SK-N-SH (cell line): ENCODE data around the gene CDC123. TPM values are rescaled to one million over a fixed set of nuclear protein-coding genes. Genes with fewer than 3 reads are reported as not detected.

Experiments used
- CTCF ChIA-PET: fragments of 300-600, 350-600 bp; formaldehyde crosslinking; extraction: SDS; loops from one replicate; lab custom pipeline; 2021; lab: Yijun Ruan, JAX
- POLR2A ChIA-PET: fragments of 350-600 bp; sonication (Branson Sonifier 250); formaldehyde crosslinking; extraction: SDS; loops from one replicate; lab custom pipeline; 2020; ENCODE audit warnings: antibody characterized with exemption, inconsistent platforms; lab: Yijun Ruan, JAX
- DNase-seq: peaks from one replicate; pipeline ENCODE4 v3.0.0; 2012
- H2AFZ ChIP-seq: fragments of 200-600 bp; sonication (generic); 2 replicates; pipeline ENCODE4 v1.8.1; 2016; ENCODE audit warnings: antibody characterized with exemption, mild to moderate bottlenecking, low read depth
- H3F3A ChIP-seq: fragments of 200-600 bp; sonication (generic); replicated peaks from 2 replicates; pipeline ENCODE3; 2016; ENCODE audit warnings: antibody characterized with exemption, mild to moderate bottlenecking; ENCODE audit not compliant: insufficient read depth
- H3K27ac ChIP-seq, 2 experiments: fragments of 200-500 bp in 1 of 2; fragments of 200-600 bp in 1 of 2; sonication (Bioruptor generic) in 1 of 2; sonication (generic), shearing (Covaris generic) in 1 of 2; 2 replicates each; pipeline versions ENCODE4 v1.5.1 to v1.6.1; 2014 to 2016; ENCODE audit warnings: low read depth in 2 of 2, inconsistent platforms in 1 of 2, low read length in 1 of 2, mild to moderate bottlenecking in 1 of 2, mixed read lengths in 1 of 2
- H3K27me3 ChIP-seq: fragments of 200-600 bp; sonication (generic), shearing (Covaris generic); 2 replicates; pipeline ENCODE4 v1.6.1; 2016; ENCODE audit warnings: mixed run types; ENCODE audit not compliant: insufficient read depth
- H3K36me3 ChIP-seq, 2 experiments: fragments of 200-500 bp in 1 of 2; fragments of 200-600 bp in 1 of 2; sonication (Bioruptor generic) in 1 of 2; sonication (generic) in 1 of 2; replicated peaks in 1 of 2; 2 replicates each; pipeline versions ENCODE3 to v1.5.1; 2014 to 2016; ENCODE audit warnings: low read length in 1 of 2, mild to moderate bottlenecking in 1 of 2; ENCODE audit not compliant: insufficient read depth in 2 of 2, control insufficient read depth in 1 of 2
- H3K4me1 ChIP-seq, 2 experiments: fragments of 200-500 bp in 1 of 2; fragments of 200-600 bp in 1 of 2; sonication (Bioruptor generic) in 1 of 2; sonication (generic), shearing (Covaris generic) in 1 of 2; 2 replicates each; pipeline versions ENCODE4 v1.5.1 to v1.6.1; 2014 to 2016; ENCODE audit warnings: low read depth in 1 of 2, low read length in 1 of 2, mixed run types in 1 of 2; ENCODE audit not compliant: insufficient read depth in 2 of 2, control insufficient read depth in 1 of 2
- H3K4me2 ChIP-seq: fragments of 200-600 bp; sonication (generic), shearing (Covaris generic); 2 replicates; pipeline ENCODE4 v1.6.1; 2017; ENCODE audit warnings: mixed run types
- H3K4me3 ChIP-seq, 2 experiments: fragments of 200-500 bp in 1 of 2; fragments of 200-600 bp in 1 of 2; sonication (Bioruptor generic) in 1 of 2; sonication (generic), shearing (Covaris generic) in 1 of 2; 2 replicates each; pipeline versions ENCODE4 v1.5.1 to v1.8.1; 2014 to 2016; ENCODE audit warnings: low read depth in 2 of 2, inconsistent platforms in 1 of 2, low read length in 1 of 2, mild to moderate bottlenecking in 1 of 2, mixed read lengths in 1 of 2, moderate library complexity in 1 of 2
- H3K79me2 ChIP-seq: fragments of 200-600 bp; sonication (generic); 2 replicates; pipeline ENCODE4 v1.8.1; 2017; ENCODE audit warnings: mild to moderate bottlenecking; ENCODE audit not compliant: insufficient read depth
- H3K9ac ChIP-seq: fragments of 200-600 bp; sonication (generic); 2 replicates; pipeline ENCODE4 v1.6.1; 2017; ENCODE audit warnings: mixed run types
- H3K9me2 ChIP-seq: fragments of 200-600 bp; sonication (generic); 2 replicates; pipeline ENCODE4 v1.6.1; 2017; ENCODE audit warnings: mixed run types
- H3K9me3 ChIP-seq: fragments of 200-600 bp; sonication (generic); 2 replicates; pipeline ENCODE4 v1.6.1; 2017; ENCODE audit warnings: mixed run types, mild to moderate bottlenecking, moderate library complexity
- H4K20me1 ChIP-seq: fragments of 200-600 bp; sonication (generic); 2 replicates; pipeline ENCODE4 v1.6.1; 2017; ENCODE audit warnings: mild to moderate bottlenecking, mixed run types; ENCODE audit not compliant: insufficient read depth
- ELF1 ChIP-seq: IDR thresholded peaks from 2 replicates; pipeline ENCODE4 v1.4.0; 2012
- EP300 ChIP-seq, 2 experiments: IDR thresholded peaks; 2 replicates each; pipeline versions ENCODE4 v1.4.0 to v1.6.1; 2012; ENCODE audit warnings: borderline replicate concordance in 1 of 2, low read depth in 1 of 2, low read length in 1 of 2
- EZH2phosphoT487 ChIP-seq: fragments of 200-600 bp; sonication (generic); IDR thresholded peaks from 2 replicates; pipeline ENCODE4 v1.6.1; 2017; ENCODE audit warnings: low read depth, mixed run types, mild to moderate bottlenecking, antibody characterized with exemption, moderate library complexity, borderline replicate concordance
- FOSL2 ChIP-seq: IDR thresholded peaks from 2 replicates; pipeline ENCODE4 v1.4.0; 2012; ENCODE audit warnings: low read depth, mild to moderate bottlenecking, moderate library complexity, borderline replicate concordance
- FOXM1 ChIP-seq: IDR thresholded peaks from 2 replicates; pipeline ENCODE4 v1.4.0; 2012; ENCODE audit warnings: low read depth, mild to moderate bottlenecking
- GABPA ChIP-seq: IDR thresholded peaks from 2 replicates; pipeline ENCODE4 v1.4.0; 2012; ENCODE audit warnings: low read depth, mild to moderate bottlenecking
- GATA2 ChIP-seq: sonication (generic); formaldehyde crosslinking; IDR thresholded peaks from 2 replicates; pipeline ENCODE4 v1.5.0; 2020; ENCODE audit warnings: mild to moderate bottlenecking, missing genetic modification reagents
- JUND ChIP-seq: IDR thresholded peaks from 2 replicates; pipeline ENCODE4 v1.4.0; 2012
- MEF2A ChIP-seq: IDR thresholded peaks from 2 replicates; pipeline ENCODE4 v1.4.0; 2012; ENCODE audit warnings: low read depth, borderline replicate concordance
- NFIC ChIP-seq: IDR thresholded peaks from 2 replicates; pipeline ENCODE4 v1.4.0; 2012; ENCODE audit warnings: borderline replicate concordance
- NRF1 ChIP-seq: IDR thresholded peaks from 2 replicates; pipeline ENCODE4 v1.6.1; 2012; ENCODE audit warnings: low read depth, mild to moderate bottlenecking, low read length
- POLR2AphosphoS5 ChIP-seq: IDR thresholded peaks from 2 replicates; pipeline ENCODE4 v1.6.1; 2012; ENCODE audit warnings: low read depth, low read length
- RAD21 ChIP-seq: IDR thresholded peaks from 2 replicates; pipeline ENCODE4 v1.6.1; 2012; ENCODE audit warnings: mild to moderate bottlenecking, low read length
- RCOR1 ChIP-seq: fragments of 150-350 bp; IDR thresholded peaks from 2 replicates; pipeline ENCODE4 v1.6.1; 2017; ENCODE audit warnings: antibody characterized with exemption, low read length
- RFX5 ChIP-seq: IDR thresholded peaks from 2 replicates; pipeline ENCODE4 v1.6.1; 2012; ENCODE audit warnings: mild to moderate bottlenecking, improper control_type of control experiment, low read length
- YY1 ChIP-seq: IDR thresholded peaks from 2 replicates; pipeline ENCODE4 v1.4.0; 2012; ENCODE audit warnings: low read depth, mild to moderate bottlenecking
- WGBS: methylation state at CpG from one replicate; pipeline ENCODE4 v1.1.6; 2017; ENCODE audit warnings: low lambda C conversion rate; 5-methylcytosine and 5-hydroxymethylcytosine counted together
- polyA plus RNA-seq, 3 experiments: library from polyadenylated mRNA; depleted of rRNA; stranded (reverse); fragments of >200 nt; gene quantifications; 2 replicates each; pipeline ENCODE4 v1.2.3, GENCODE V29; 2012
- TF ChIP-seq, protein P1 (sequence below): fragments of 200-600 bp; sonication (generic); IDR thresholded peaks from 2 replicates; pipeline ENCODE4 v1.6.1; 2017; ENCODE audit warnings: antibody characterized with exemption, mild to moderate bottlenecking, moderate library complexity
- TF ChIP-seq, protein P2 (sequence below): IDR thresholded peaks from 2 replicates; pipeline ENCODE4 v1.4.0; 2012; ENCODE audit warnings: low read depth
- TF ChIP-seq, protein P3 (sequence below): IDR thresholded peaks from 2 replicates; pipeline ENCODE4; 2012
- TF ChIP-seq, protein P4 (sequence below): fragments of 150-350 bp; IDR thresholded peaks from 2 replicates; pipeline ENCODE4 v1.6.1; 2017; ENCODE audit warnings: antibody characterized with exemption, low read length, low read depth, borderline replicate concordance
- TF ChIP-seq, protein P5 (sequence below): IDR thresholded peaks from 2 replicates; pipeline ENCODE4 v1.4.0; 2012; ENCODE audit warnings: low read depth, borderline replicate concordance

Gene CDC123
- polyA plus RNA-seq, 1 of the 3 experiments (the other 2 are of a cell fraction), result 139 TPM

DNA sequence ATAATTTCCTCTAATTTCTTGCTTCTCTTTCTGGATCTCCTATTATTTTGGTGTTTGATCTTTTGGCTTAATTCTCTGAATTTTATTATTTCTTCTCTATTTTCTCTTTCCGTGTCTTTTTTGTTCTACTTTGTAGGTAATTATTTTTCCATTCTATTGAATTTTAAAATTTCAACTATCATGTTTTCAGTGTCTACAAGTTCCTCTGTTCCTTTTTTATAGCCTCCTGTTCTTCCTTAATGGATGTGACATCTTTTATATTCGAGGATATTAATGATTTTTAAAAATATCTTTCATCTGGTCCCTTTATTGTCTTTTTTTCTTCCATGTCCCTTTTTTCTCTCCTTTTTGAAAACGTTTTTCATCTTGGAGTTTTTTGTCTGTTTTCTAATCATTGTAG, 11.1 kb downstream of the CDC123 start:
- no peak overlapping the region for H3K4me3 ChIP-seq
- peaks cover 17% of the 10 kb centered on the region; the same call in 1 of the 2 replicates for H4K20me1 ChIP-seq
- no peaks in the 10 kb centered on the region for H3K9me3 ChIP-seq
- no peak overlapping the region for H2AFZ ChIP-seq
- no peaks in the 10 kb centered on the region for H3K27me3 ChIP-seq
- ChIA-PET CTCF (interaction anchor here (1.2 to 1.9 kb wide), 2 partner anchors 8 to 868 kb away, joined by 4 to 12 read pairs; no protein-coding TSS in a partner anchor), POLR2A (no interaction called here)
- TF ChIP-seq YY1, result no peak
- TF ChIP-seq, protein P1, sequence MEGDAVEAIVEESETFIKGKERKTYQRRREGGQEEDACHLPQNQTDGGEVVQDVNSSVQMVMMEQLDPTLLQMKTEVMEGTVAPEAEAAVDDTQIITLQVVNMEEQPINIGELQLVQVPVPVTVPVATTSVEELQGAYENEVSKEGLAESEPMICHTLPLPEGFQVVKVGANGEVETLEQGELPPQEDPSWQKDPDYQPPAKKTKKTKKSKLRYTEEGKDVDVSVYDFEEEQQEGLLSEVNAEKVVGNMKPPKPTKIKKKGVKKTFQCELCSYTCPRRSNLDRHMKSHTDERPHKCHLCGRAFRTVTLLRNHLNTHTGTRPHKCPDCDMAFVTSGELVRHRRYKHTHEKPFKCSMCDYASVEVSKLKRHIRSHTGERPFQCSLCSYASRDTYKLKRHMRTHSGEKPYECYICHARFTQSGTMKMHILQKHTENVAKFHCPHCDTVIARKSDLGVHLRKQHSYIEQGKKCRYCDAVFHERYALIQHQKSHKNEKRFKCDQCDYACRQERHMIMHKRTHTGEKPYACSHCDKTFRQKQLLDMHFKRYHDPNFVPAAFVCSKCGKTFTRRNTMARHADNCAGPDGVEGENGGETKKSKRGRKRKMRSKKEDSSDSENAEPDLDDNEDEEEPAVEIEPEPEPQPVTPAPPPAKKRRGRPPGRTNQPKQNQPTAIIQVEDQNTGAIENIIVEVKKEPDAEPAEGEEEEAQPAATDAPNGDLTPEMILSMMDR, result no peak
- TF ChIP-seq EP300 (IDR thresholded peaks at IDR 0.05; ENCODE audit: borderline replicate concordance in 1 of 2, low read depth in 1 of 2, low read length in 1 of 2), result no peak
- TF ChIP-seq, protein P2, sequence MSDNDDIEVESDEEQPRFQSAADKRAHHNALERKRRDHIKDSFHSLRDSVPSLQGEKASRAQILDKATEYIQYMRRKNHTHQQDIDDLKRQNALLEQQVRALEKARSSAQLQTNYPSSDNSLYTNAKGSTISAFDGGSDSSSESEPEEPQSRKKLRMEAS, result no peak
- TF ChIP-seq, protein P3, sequence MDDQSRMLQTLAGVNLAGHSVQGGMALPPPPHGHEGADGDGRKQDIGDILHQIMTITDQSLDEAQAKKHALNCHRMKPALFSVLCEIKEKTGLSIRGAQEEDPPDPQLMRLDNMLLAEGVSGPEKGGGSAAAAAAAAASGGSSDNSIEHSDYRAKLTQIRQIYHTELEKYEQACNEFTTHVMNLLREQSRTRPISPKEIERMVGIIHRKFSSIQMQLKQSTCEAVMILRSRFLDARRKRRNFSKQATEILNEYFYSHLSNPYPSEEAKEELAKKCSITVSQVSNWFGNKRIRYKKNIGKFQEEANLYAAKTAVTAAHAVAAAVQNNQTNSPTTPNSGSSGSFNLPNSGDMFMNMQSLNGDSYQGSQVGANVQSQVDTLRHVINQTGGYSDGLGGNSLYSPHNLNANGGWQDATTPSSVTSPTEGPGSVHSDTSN, result no peak
- TF ChIP-seq RAD21, result no peak
- TF ChIP-seq, protein P4, sequence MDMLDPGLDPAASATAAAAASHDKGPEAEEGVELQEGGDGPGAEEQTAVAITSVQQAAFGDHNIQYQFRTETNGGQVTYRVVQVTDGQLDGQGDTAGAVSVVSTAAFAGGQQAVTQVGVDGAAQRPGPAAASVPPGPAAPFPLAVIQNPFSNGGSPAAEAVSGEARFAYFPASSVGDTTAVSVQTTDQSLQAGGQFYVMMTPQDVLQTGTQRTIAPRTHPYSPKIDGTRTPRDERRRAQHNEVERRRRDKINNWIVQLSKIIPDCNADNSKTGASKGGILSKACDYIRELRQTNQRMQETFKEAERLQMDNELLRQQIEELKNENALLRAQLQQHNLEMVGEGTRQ, result no peak
- TF ChIP-seq ELF1, result no peak
- TF ChIP-seq NRF1, result no peak
- no peak for TF ChIP-seq GATA2
- TF ChIP-seq FOXM1, result no peak
- TF ChIP-seq NFIC, result no peak
- no peak for TF ChIP-seq POLR2AphosphoS5
- no peak overlapping the region for H3K4me2 ChIP-seq
- no peak overlapping the region for H3K27ac ChIP-seq
- WGBS, result 56% methylated on average over 3 of the region's 3 CpGs
- DNase-seq, result no peak
- no peaks in the 10 kb centered on the region for H3K9me2 ChIP-seq
- H3K4me1 ChIP-seq, result no peaks in the 10 kb centered on the region
- H3K36me3 ChIP-seq, result peaks cover 53 to 63% of the 10 kb centered on the region in 2 experiments
- H3K9ac ChIP-seq, result no peak overlapping the region
- H3K79me2 ChIP-seq, result peaks cover 74% of the 10 kb centered on the region
- peaks cover 3% of the 10 kb centered on the region for H3F3A ChIP-seq

DNA sequence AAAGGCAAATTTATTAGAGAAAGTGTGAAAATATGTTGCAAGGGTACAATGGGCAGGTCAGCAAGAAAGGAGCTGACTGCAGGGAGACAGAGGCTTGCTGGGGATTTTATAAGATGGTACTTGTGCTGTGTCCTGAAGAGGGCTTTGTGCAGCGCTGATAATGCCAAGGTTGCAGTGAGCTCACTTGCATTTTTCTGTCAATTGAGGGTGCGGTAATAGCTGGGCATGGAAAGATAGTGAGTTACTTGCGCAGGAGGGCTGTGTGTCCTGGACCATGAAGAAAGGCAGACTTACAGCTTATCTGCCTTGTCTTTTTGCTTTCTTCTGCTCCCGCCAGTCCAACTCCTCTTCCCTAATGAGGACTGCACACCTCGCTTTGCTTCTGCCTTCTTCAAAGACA, 12.5 kb downstream of the CDC123 start:
- POLR2A ChIA-PET, result no interaction called here
- TF ChIP-seq FOXM1, result no peak
- no peak for TF ChIP-seq NRF1
- TF ChIP-seq MEF2A, result no peak
- no peak for TF ChIP-seq GATA2
- no peak for TF ChIP-seq GABPA
- TF ChIP-seq, protein P4, result no peak
- no peak for TF ChIP-seq EZH2phosphoT487
- TF ChIP-seq, protein P5, sequence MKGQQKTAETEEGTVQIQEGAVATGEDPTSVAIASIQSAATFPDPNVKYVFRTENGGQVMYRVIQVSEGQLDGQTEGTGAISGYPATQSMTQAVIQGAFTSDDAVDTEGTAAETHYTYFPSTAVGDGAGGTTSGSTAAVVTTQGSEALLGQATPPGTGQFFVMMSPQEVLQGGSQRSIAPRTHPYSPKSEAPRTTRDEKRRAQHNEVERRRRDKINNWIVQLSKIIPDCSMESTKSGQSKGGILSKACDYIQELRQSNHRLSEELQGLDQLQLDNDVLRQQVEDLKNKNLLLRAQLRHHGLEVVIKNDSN, result no peak
- TF ChIP-seq, protein P2, result no peak
- TF ChIP-seq RCOR1, result no peak
- TF ChIP-seq JUND, result no peak
- no peak for TF ChIP-seq FOSL2
- no peak for TF ChIP-seq RFX5

More for the DNA sequence above, 12.5 kb downstream of the CDC123 start:
- no peak overlapping the region for H3K4me2 ChIP-seq
- no peak overlapping the region for H3K4me3 ChIP-seq
- 100% methylated on average over 5 of the region's 5 CpGs for WGBS
- CTCF ChIA-PET, result interaction anchor here (1.0 to 1.2 kb wide), 2 partner anchors 19 to 866 kb away, joined by 4 read pairs; no protein-coding TSS in a partner anchor
- H3F3A ChIP-seq, result peaks cover 11% of the 10 kb centered on the region
- peaks cover 61% of the 10 kb centered on the region for H3K79me2 ChIP-seq
- H3K4me1 ChIP-seq, result no peaks in the 10 kb centered on the region
- H3K9me2 ChIP-seq, result no peaks in the 10 kb centered on the region
- no peaks in the 10 kb centered on the region for H3K9me3 ChIP-seq
- no peak for DNase-seq
- H3K9ac ChIP-seq, result no peak overlapping the region
- H3K27me3 ChIP-seq, result no peaks in the 10 kb centered on the region
- H4K20me1 ChIP-seq, result 0 out of 2 replicates have a peak, but pooled peaks cover 8% of the 10 kb centered on the region
- H2AFZ ChIP-seq, result no peak overlapping the region
- peaks cover 61 to 65% of the 10 kb centered on the region in 2 experiments for H3K36me3 ChIP-seq
- H3K27ac ChIP-seq, result no peak overlapping the region
